Panc1 (cell line): Measurements from ENCODE around the gene ASCL1. TPM values are rescaled to one million over a fixed set of nuclear protein-coding genes. Genes with fewer than 3 reads are reported as not detected.

Experiments used
- ATAC-seq: fragments of 200-7000 bp; cut with Tn5 transposase; 2 replicates; pipeline ENCODE4 v1.9.1; 2020; ENCODE audit warnings: mild to moderate bottlenecking, moderate library complexity
- BruUV-seq: library from RNA; stranded (reverse); fragments of 400-500 nt; replicated peaks from 2 replicates; lab custom pipeline; 2021; lab: Mats Ljungman, UMichigan
- CTCF ChIA-PET: fragments of 300-600 bp; sonication (Branson Sonifier 250); formaldehyde crosslinking; loops from one replicate; lab custom pipeline; 2022; ENCODE audit warnings: antibody characterized with exemption; lab: Charles Lee
- POLR2A ChIA-PET: fragments of 300-600 bp; sonication (Branson Sonifier 250); formaldehyde crosslinking; loops from one replicate; lab custom pipeline; 2022; ENCODE audit warnings: antibody characterized with exemption; lab: Charles Lee
- DNase-seq: peaks from one replicate; pipeline ENCODE4 v3.0.0-alpha.2; 2010; ENCODE audit warnings: low read depth, low spot score
- H3K27ac ChIP-seq: 2 replicates; pipeline ENCODE4 v1.5.1; 2011; ENCODE audit warnings: mild to moderate bottlenecking, low read length, inconsistent platforms
- H3K27me3 ChIP-seq: fragments of 200-500 bp; sonication (Bioruptor generic); 2 replicates; pipeline ENCODE4 v1.6.0; 2014; ENCODE audit warnings: low read length, inconsistent platforms; ENCODE audit not compliant: control insufficient read depth, insufficient read depth
- H3K36me3 ChIP-seq: fragments of 200-500 bp; sonication (Bioruptor generic); 2 replicates; pipeline ENCODE4 v1.5.1; 2014; ENCODE audit warnings: inconsistent platforms, mild to moderate bottlenecking, low read length, moderate library complexity; ENCODE audit not compliant: control insufficient read depth, insufficient read depth
- H3K4me1 ChIP-seq: 2 replicates; pipeline ENCODE4 v1.5.1; 2011; ENCODE audit warnings: inconsistent platforms, mild to moderate bottlenecking, low read length, moderate library complexity; ENCODE audit not compliant: control insufficient read depth, insufficient read depth
- H3K4me3 ChIP-seq, 2 experiments: 2 replicates each; pipeline ENCODE4 v1.5.1; 2011 to 2012; ENCODE audit warnings: low read depth in 2 of 2, low read length in 2 of 2, mild to moderate bottlenecking in 2 of 2, inconsistent platforms in 1 of 2, moderate library complexity in 1 of 2
- H3K9me3 ChIP-seq: fragments of 200-500 bp; sonication (Bioruptor generic); 2 replicates; pipeline ENCODE4 v1.5.1; 2014; ENCODE audit warnings: low read depth, mild to moderate bottlenecking, inconsistent platforms, low read length, moderate library complexity; ENCODE audit not compliant: control insufficient read depth, insufficient read depth
- POLR2AphosphoS5 ChIP-seq: IDR thresholded peaks from 2 replicates; pipeline ENCODE4 v1.6.1; 2012; ENCODE audit warnings: mild to moderate bottlenecking, low read depth, low read length, moderate library complexity
- SIN3A ChIP-seq: IDR thresholded peaks from 2 replicates; pipeline ENCODE4 v1.6.1; 2012; ENCODE audit warnings: low read depth, mild to moderate bottlenecking, low read length, moderate library complexity, borderline replicate concordance; ENCODE audit not compliant: insufficient read depth
- TCF7L2 ChIP-seq: IDR thresholded peaks from 2 replicates; pipeline ENCODE4 v1.6.1; 2011; ENCODE audit warnings: mild to moderate bottlenecking, low read depth, low read length, inconsistent platforms
- in situ Hi-C: cut with HindIII; loops from 2 replicates; pipeline ENCODE4 v1.10.0; 2016; ENCODE audit warnings: low sequenced_read_pairs, low pct_unique_long_range_greater_than_20kb
- intact Hi-C: fragments of 100-400 bp; cut with micrococcal nuclease; formaldehyde crosslinking; loops from one replicate; pipeline ENCODE4 v1.10.0; 2022; ENCODE audit not compliant: unreplicated experiment
- total RNA-seq: library from RNA; stranded (reverse); gene quantifications from one replicate; pipeline ENCODE4 v1.2.1, GENCODE V29; 2021; ENCODE audit not compliant: unreplicated experiment
- TF ChIP-seq, protein P1 (sequence below), 2 experiments: IDR thresholded peaks; 2 replicates each; pipeline ENCODE4 v1.6.1; 2011 to 2012; ENCODE audit warnings: low read depth in 2 of 2, control low read depth in 1 of 2, low read length in 1 of 2, mild to moderate bottlenecking in 1 of 2, moderate library complexity in 1 of 2; ENCODE audit not compliant: insufficient read depth in 1 of 2
- TF ChIP-seq, protein P2 (sequence below): fragments of 450-650 bp; IDR thresholded peaks from 2 replicates; pipeline ENCODE4 v1.5.1; 2017; ENCODE audit warnings: mild to moderate bottlenecking

The ASCL1 gene
- total RNA-seq, 1 experiment from 2014 or later: not detected

DNA sequence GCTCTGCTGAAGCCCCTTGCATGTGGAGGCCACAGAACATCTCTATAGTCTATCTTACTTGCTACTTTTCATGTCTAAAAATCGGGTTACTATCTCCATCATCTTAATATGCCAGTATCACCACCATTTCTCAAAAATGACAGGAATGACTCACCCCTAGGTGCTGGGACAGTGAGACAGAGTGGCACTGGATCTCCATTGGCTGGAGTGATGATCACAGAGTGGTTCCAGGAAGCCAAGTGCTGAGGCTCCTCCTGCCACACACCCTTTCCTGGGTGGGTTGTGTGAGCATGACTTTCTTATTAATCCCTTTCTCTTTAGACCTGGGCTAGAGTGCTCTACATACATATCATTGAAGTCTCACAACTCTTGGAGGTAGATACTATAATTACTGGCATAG lies 3.3 kb upstream of the ASCL1 start:
- ChIA-PET CTCF (no interaction called here), POLR2A (no interaction called here)
- Histone ChIP-seq H3K27ac (no peak overlapping the region), H3K27me3 (peaks cover 5% of the 10 kb centered on the region; the same call in 1 of the 2 replicates), H3K9me3 (no peaks in the 10 kb centered on the region), H3K36me3 (no peaks in the 10 kb centered on the region), H3K4me3 (no peak overlapping the region), H3K4me1 (no peaks in the 10 kb centered on the region; the same call in 1 of the 2 replicates)
- no peak for DNase-seq
- no peak for ATAC-seq
- TF ChIP-seq TCF7L2 (no peak), POLR2AphosphoS5 (no peak), SIN3A (no peak)
- TF ChIP-seq, protein P1, sequence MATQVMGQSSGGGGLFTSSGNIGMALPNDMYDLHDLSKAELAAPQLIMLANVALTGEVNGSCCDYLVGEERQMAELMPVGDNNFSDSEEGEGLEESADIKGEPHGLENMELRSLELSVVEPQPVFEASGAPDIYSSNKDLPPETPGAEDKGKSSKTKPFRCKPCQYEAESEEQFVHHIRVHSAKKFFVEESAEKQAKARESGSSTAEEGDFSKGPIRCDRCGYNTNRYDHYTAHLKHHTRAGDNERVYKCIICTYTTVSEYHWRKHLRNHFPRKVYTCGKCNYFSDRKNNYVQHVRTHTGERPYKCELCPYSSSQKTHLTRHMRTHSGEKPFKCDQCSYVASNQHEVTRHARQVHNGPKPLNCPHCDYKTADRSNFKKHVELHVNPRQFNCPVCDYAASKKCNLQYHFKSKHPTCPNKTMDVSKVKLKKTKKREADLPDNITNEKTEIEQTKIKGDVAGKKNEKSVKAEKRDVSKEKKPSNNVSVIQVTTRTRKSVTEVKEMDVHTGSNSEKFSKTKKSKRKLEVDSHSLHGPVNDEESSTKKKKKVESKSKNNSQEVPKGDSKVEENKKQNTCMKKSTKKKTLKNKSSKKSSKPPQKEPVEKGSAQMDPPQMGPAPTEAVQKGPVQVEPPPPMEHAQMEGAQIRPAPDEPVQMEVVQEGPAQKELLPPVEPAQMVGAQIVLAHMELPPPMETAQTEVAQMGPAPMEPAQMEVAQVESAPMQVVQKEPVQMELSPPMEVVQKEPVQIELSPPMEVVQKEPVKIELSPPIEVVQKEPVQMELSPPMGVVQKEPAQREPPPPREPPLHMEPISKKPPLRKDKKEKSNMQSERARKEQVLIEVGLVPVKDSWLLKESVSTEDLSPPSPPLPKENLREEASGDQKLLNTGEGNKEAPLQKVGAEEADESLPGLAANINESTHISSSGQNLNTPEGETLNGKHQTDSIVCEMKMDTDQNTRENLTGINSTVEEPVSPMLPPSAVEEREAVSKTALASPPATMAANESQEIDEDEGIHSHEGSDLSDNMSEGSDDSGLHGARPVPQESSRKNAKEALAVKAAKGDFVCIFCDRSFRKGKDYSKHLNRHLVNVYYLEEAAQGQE (IDR thresholded peaks at IDR 0.05; ENCODE audit: insufficient read depth in 1 of 2, low read depth in 2 of 2, low read length in 1 of 2): no peak
- TF ChIP-seq, protein P2, sequence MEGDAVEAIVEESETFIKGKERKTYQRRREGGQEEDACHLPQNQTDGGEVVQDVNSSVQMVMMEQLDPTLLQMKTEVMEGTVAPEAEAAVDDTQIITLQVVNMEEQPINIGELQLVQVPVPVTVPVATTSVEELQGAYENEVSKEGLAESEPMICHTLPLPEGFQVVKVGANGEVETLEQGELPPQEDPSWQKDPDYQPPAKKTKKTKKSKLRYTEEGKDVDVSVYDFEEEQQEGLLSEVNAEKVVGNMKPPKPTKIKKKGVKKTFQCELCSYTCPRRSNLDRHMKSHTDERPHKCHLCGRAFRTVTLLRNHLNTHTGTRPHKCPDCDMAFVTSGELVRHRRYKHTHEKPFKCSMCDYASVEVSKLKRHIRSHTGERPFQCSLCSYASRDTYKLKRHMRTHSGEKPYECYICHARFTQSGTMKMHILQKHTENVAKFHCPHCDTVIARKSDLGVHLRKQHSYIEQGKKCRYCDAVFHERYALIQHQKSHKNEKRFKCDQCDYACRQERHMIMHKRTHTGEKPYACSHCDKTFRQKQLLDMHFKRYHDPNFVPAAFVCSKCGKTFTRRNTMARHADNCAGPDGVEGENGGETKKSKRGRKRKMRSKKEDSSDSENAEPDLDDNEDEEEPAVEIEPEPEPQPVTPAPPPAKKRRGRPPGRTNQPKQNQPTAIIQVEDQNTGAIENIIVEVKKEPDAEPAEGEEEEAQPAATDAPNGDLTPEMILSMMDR: no peak
- in situ Hi-C loops: no loop called here
- no TSS peak for BruUV-seq
- intact Hi-C loops: no loop called here

DNA sequence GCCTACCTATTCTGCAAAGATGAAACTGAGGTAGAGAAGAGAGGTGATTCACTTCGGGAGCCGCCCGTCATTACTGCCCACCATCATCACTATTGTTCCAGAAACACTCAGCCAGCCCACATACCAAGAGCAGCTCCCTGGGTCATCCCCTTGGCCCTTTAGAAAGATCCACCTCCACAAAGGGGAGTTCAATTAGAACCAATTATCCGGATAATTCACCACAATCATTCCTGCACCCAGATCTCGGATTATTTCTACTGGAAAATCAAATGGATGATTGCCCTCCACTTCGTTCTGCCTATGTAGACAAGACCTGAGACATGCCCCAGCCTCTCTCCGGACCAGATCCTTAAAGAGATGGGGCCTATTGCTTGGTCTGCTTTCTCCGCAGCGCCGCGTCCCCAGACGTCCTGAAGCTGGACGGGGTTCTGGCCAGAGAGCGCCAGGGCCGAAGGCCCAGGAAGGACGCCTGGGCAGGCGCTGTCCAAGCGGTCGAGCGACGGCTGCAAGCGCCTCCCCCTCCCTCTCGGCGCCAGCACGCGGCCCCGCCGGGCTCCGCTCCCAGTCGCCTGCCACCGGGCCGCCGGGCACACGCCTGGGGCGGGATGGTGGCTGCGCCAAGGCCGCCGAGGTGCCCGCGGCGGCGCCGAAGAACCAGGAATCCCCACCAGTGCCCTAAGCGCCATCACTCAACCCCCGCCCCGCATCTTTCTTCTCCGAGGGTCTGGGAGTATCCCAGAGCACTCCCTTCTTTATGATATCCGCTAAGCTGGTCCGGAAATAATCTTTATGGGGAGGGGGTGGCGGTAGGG lies 1.3 kb upstream of the ASCL1 start:
- TF ChIP-seq, protein P1 (IDR thresholded peaks at IDR 0.05; ENCODE audit: insufficient read depth in 1 of 2, low read depth in 2 of 2, low read length in 1 of 2): no peak
- no peak for TF ChIP-seq SIN3A
- TF ChIP-seq, protein P2: no peak
- TF ChIP-seq POLR2AphosphoS5: no peak
- TF ChIP-seq TCF7L2: no peak
- intact Hi-C loops: no loop called here
- in situ Hi-C loops: no loop called here
- Histone ChIP-seq H3K27me3 (peaks cover 6% of the 10 kb centered on the region; the same call in 1 of the 2 replicates), H3K36me3 (no peaks in the 10 kb centered on the region), H3K4me3 (no peak overlapping the region), H3K27ac (no peak overlapping the region), H3K9me3 (no peaks in the 10 kb centered on the region), H3K4me1 (no peaks in the 10 kb centered on the region)
- no peak for DNase-seq
- no TSS peak for BruUV-seq
- ChIA-PET POLR2A (no interaction called here), CTCF (no interaction called here)
- no peak for ATAC-seq
